HG03159 (cell line): Measurements from ENCODE around the gene CAMP.
A peak's percentile ranks its signal among the peaks of the same experiment; 100 is the strongest.
"Not testable (repeated sequence)": the region's sequence is repeated elsewhere in the genome, so short reads cannot be mapped to it uniquely, and the experiment has no call there.

Experiments
- ATAC-seq: cut with Tn5 transposase; IDR thresholded peaks from one replicate; pipeline ENCODE4 v1.9.1; 2021; ENCODE audit warnings: mild to moderate bottlenecking, moderate library complexity; ENCODE audit not compliant: unreplicated experiment

CAMP gene

DNA sequence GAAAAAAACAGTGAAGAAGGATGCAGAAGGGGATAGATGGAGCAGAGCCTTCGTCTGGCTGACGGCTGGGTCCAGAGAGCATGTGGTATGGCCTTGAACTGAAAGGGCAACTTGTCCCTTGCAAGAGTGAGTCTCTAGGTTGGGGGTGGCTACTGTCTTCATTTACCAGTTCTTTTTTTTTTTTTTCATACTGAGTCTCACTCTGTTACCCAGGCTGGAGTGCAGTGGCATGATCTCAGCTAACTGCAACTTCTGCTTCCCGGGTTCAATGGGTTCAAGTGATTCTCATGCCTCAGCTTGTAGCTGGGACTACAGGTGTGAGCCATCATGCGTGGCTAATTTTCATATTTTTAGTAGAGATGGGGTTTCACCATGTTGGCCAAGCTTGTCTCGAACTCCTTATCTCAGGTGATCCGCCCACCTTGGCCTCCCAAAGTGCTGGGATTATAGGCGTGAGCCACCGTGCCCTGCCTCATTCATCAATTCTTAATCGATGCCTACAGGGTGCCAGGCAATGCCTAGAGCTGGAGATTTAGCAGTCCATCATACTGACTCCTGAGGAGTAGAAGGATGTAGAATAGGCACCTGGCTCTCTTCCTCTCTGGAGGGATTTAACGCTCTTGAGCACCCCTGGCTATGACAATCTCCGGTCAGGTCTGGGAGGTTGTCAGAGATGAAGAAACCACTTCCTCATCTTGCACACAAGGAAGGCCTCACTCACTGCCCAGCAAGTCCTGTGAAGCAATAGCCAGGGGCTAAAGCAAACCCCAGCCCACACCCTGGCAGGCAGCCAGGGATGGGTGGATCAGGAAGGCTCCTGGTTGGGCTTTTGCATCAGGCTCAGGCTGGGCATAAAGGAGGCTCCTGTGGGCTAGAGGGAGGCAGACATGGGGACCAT, at the start of gene CAMP:
Gene CAMP (plus strand): TSS at position 880 of the 898 bp plus-strand sequence. CDS start 17 bp downstream, at position 897.
- ATAC-seq: peak; percentile 57

GRCh38 chr3:48178072-48178471, 45.2 kb upstream of the CAMP start:
- ATAC-seq: no peak

GRCh38 chr3:48180021-48180420, 43.3 kb upstream of the CAMP start:
- no peak for ATAC-seq

GRCh38 chr3:48180531-48181253, 42.6 kb upstream of the CAMP start:
- ATAC-seq: no peak

- ATAC-seq: no peak
Measured at GRCh38 chr3:48184299-48184698, 39.0 kb upstream of the CAMP start.

DNA sequence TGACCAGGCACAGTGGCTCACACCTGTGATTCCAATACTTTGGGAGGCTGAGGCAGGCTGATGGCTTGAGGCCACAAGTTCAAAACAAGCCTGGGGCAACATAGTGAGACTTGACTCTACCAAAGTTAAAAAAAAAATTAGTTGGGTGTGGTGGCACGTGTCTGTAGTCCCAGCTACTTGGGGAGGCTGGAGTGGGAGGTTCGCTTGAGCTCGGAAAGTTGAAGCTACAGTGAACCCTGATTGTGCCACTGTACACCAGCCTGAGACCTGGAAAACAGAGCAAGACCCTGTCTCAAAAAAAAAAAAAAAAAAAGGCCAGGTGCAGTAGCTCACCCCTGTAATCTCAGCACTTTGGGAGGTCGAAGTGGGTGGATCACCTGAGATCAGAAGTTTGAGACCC, 38.2 kb upstream of the CAMP start:
- no peak for ATAC-seq

DNA sequence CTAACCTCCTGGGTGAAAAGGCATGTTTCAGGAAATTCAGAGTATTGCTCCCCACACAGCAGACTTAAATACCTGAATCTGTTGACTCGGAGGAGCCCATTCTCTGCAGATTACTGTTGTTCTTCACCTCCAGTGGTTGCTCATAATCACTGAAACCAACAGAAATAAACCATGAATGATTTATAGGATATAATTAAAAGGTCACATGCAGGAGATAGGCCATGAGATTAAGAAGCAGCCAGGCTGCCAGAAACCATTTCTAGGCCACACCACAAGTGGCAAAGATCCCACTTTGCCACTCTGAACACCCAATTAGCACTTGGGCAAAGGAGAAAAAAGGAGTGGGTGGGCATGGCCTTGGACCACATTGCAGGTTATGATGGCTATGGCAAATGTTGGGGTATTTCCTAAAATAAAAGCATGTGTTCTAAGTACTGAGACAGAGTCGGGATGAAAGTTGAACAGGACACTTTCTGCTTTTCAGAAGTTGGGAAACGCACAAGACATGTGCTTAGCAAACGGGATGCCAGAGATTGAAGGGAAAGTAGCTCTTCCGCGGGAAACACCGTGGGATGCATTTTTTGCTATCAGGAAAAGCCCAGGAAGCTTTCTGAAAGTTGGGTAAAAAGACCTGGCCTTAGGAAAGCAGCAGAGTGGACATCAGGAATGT, 36.5 kb upstream of the CAMP start:
- ATAC-seq: no peak

DNA sequence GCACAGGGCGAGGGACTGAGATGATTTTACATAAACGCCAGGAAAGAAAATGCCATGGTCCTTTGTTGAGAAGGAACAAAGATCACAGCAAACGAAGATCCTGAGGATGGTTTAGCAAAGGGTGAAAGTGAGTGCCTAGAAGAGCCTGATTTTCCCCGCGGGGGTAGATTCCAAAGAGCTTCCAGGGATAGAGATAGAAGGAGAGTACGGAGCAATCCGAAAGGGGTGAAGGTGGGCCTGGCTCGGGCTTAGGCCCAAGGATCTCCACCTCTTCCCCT, 36.1 kb upstream of the CAMP start:
- no peak for ATAC-seq

- peak; percentile 21 for ATAC-seq
Measured at GRCh38 chr3:48187579-48188265, 35.6 kb upstream of the CAMP start.

GRCh38 chr3:48188266-48189201, 34.8 kb upstream of the CAMP start, which contains the start of gene CDC25A:
CDC25A (minus strand) TSS chr3:48188417; CDS start chr3:48187947, 470 bp downstream.
- peak; percentile 95 for ATAC-seq

GRCh38 chr3:48189321-48189720, 34.0 kb upstream of the CAMP start:
- no peak for ATAC-seq

DNA sequence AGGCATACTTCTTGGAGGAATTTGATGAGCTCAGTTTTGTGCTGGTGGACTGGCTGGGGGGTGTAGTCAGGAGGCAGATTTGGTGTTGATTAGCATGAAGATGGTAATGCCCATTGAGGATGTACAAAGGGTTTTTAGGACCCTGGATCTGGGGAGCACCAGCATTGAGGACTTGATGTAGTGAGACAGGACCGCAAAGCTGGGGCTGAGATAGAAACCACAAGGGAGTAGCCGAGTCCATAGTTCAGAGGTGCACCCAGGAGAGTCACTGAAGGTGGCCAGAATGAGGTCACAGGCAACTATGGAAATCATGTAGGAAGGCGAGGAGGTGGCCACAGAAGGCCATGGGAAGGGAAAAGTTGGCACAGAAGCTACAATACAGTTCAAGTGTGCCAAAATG, 32.4 kb upstream of the CAMP start:
- ATAC-seq: no peak

DNA sequence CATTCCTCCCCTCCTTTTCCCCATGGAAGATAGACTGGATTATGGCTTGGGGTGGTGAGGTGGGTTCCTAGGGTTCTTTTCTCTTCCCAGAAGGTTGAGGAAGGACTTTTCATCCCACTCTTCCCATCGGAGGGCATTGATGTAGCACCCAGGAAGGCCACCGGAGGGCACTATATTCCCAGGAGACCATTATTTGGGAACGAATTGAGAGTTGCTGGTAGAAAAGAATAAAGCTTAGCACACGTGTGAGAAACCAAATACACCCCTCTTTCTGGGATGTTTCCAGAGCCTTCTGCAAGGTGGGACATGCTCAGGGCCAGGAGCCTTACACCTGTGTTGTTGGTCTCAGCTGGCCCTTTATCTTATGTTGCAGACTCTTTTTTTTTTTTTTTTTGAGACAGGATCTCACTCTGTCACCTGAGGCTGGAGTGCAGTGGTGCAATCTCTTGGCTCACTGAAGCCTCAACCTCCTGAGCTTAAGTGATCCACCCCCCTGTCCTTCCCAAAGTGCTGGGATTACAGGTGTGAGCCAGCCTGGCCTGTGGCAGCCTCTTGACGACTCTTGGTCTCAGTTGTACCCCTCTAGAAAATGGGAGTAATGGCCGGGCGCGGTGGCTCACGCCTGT, 28.7 kb upstream of the CAMP start:
- no peak for ATAC-seq

- ATAC-seq: no peak
Measured at GRCh38 chr3:48196611-48197010, 26.7 kb upstream of the CAMP start.

DNA sequence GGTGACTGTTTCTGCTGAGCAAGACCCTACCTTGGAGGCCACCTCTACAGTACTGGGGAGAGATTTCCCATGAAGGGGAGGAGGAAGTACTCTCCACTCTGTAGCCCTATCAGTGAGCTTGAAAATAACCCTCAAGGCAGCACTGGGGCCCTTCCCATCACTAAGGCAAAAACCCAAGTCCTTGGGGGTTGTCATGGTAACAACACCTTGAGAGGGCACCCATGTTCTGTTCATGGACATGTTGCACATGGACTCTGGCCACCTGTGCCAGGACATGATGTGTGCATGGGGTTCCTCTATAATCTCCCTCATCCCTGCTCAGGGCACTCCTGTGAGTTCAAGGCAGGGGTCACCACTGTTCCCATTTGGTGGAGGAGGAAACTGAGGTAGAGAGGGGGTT, 24.2 kb upstream of the CAMP start:
- no peak for ATAC-seq

DNA sequence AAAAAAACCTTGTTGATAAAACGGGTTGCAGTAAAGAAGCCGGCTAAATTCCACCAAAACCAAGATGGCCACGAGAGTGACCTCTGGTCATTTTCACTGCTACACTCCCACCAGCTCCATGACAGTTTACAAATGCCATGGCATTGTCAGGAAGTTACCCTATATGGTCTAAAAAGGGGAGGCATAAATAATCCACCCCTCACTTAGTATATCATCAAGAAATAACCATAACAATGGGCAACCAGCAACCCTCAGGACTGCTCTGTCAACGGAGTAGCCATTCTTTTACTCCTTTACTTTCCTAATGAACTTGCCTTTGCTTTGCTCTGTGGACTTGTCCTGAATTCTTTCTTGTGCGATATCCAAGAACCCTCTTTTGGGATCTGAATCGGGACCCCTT, 20.7 kb upstream of the CAMP start:
- no peak for ATAC-seq

DNA sequence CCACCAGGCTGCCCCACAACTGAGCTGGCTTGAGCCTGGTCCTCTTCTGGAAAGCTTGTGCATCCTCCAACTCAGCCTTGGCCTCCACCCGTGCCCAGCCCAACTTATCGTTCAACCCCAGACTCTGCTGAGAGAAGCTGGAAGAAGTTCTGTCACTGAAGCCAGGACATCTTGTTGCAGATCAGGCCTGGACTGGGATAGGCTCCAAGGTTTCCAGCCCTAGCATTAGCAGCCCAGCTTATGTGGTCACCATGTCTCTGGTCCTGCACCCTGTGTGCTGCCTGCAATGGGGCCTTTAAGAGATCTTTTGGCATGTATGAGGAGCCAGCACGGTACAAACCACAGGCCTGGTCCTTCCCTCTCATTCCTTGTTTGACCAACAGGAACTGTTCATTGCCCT, 15.2 kb upstream of the CAMP start:
- ATAC-seq: no peak

GRCh38 chr3:48209445-48209844, 13.8 kb upstream of the CAMP start:
- ATAC-seq: no peak

- ATAC-seq: not testable (repeated sequence)
Measured at GRCh38 chr3:48210534-48210933, 12.8 kb upstream of the CAMP start.

DNA sequence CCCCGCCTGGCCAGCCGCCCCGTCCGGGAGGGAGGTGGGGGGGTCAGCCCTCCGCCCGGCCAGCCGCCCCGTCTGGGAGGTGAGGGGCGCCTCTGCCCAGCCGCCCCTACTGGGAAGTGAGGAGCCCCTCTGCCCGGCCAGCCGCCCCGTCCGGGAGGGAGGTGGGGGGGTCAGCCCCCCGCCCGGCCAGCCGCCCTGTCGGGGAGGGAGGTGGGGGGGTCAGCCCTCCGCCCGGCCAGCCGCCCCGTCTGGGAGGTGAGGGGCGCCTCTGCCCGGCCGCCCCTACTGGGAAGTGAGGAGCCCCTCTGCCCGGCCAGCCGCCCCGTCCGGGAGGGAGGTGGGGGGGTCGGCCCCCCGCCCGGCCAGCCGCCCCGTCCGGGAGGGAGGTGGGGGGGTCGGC, 11.5 kb upstream of the CAMP start:
- ATAC-seq: not testable (repeated sequence)
